NB4 (cell line): ENCODE results near the gene CST1.

Experiments
- POLR2A ChIP-seq: IDR thresholded peaks from 2 replicates; pipeline ENCODE4 v1.6.1; 2011; ENCODE audit warnings: mild to moderate bottlenecking; ENCODE audit not compliant: insufficient read length; ENCODE audit errors: extremely low read depth
- TF ChIP-seq, protein P1 (sequence below): IDR thresholded peaks from one replicate; pipeline ENCODE4 v1.5.1; 2012; ENCODE audit warnings: low read depth, low read length
- TF ChIP-seq, protein P2 (sequence below): IDR thresholded peaks from 2 replicates; pipeline ENCODE4 v1.6.1; 2011; ENCODE audit warnings: low read depth, low read length

DNA sequence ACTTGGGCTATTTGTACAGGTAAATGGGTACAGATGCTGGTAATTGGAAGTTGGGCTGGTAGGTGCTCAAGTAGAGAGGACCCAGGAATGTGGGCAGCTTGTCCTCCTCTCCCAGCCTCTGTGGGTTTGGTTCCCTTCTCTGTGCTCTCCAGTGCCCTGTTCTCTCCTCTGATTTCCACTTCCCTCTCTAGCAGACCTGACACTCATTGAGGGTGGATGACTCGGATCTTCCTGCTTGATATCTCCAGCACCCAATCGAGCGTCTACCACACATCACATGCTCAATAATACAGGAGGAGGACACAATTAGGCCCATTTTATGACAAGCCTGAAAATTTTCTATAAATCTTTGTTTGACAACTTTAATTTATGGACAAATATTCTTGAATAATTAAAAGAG, 23.7 kb downstream of the CST1 start:
- TF ChIP-seq, protein P1, sequence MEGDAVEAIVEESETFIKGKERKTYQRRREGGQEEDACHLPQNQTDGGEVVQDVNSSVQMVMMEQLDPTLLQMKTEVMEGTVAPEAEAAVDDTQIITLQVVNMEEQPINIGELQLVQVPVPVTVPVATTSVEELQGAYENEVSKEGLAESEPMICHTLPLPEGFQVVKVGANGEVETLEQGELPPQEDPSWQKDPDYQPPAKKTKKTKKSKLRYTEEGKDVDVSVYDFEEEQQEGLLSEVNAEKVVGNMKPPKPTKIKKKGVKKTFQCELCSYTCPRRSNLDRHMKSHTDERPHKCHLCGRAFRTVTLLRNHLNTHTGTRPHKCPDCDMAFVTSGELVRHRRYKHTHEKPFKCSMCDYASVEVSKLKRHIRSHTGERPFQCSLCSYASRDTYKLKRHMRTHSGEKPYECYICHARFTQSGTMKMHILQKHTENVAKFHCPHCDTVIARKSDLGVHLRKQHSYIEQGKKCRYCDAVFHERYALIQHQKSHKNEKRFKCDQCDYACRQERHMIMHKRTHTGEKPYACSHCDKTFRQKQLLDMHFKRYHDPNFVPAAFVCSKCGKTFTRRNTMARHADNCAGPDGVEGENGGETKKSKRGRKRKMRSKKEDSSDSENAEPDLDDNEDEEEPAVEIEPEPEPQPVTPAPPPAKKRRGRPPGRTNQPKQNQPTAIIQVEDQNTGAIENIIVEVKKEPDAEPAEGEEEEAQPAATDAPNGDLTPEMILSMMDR = no peak
- TF ChIP-seq POLR2A = no peak
- TF ChIP-seq, protein P2, sequence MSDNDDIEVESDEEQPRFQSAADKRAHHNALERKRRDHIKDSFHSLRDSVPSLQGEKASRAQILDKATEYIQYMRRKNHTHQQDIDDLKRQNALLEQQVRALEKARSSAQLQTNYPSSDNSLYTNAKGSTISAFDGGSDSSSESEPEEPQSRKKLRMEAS = no peak
